ENCODE results near the gene TAS1R3. TPM values are rescaled to one million over a fixed set of nuclear protein-coding genes. Genes with fewer than 3 reads are reported as not detected.

TAS1R3 gene
- total RNA-seq, 4 donors from 2014 or later, result 0.21 to 1.2 (median 0.63) TPM

DNA sequence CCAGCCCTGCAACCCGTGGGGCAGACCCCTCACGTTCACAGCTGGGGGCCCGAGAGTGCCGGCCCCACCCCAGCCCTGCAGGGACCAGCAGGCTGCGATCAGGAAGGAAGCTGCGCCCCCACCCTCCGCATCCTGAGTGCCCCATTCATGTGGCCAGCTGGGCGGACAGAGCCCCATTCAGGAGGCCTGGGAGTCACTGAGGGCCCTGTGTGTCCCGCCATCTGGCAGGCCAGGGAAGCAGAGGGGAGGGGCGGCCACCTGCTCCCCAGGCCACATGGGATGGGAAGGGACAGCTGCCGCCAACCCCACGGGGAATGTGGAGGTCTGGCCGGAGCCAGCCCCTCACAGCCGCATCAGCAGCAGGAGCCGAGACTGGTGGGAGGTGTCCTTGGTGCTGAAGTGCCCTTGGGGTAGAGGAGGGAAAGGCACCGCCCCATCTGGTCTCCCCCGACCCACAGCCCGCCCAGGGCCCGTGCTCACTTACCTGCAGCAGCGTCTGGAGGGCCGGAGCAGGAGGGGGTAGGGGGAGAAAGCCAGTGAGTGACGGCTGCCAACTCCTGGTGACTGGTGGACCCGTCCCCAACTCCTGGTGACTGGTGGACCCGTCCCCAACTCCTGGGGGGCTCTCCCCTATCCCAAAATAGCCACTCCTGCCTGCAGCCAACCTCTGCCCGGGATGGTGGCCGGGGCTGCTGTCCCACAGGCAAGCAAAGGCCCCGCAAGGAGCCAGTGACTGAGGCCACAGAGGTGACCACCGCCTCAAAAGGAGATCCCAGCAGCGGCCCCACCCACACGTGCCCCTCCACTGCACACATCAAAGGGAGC, 32.0 kb upstream of the TAS1R3 start:
- TF ChIP-seq, protein P1, sequence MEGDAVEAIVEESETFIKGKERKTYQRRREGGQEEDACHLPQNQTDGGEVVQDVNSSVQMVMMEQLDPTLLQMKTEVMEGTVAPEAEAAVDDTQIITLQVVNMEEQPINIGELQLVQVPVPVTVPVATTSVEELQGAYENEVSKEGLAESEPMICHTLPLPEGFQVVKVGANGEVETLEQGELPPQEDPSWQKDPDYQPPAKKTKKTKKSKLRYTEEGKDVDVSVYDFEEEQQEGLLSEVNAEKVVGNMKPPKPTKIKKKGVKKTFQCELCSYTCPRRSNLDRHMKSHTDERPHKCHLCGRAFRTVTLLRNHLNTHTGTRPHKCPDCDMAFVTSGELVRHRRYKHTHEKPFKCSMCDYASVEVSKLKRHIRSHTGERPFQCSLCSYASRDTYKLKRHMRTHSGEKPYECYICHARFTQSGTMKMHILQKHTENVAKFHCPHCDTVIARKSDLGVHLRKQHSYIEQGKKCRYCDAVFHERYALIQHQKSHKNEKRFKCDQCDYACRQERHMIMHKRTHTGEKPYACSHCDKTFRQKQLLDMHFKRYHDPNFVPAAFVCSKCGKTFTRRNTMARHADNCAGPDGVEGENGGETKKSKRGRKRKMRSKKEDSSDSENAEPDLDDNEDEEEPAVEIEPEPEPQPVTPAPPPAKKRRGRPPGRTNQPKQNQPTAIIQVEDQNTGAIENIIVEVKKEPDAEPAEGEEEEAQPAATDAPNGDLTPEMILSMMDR (IDR thresholded peaks at IDR 0.05), result no peak
- TF ChIP-seq EP300 (IDR thresholded peaks at IDR 0.05) (no peak), POLR2A (IDR thresholded peaks at IDR 0.05) (no peak)
- Histone ChIP-seq H3K9me3 (no peaks in the 10 kb centered on the region), H3K4me3 (no peak overlapping the region), H3K27me3 (no peaks in the 10 kb centered on the region), H3K4me1 (peaks cover 0 to 16% (median 5%) of the 10 kb centered on the region in 4 donors), H3K36me3 (peaks cover 0 to 57% (median 0%) of the 10 kb centered on the region in 3 donors), H3K27ac (no peak overlapping the region)
- no peak for DNase-seq (ENCODE audit: low spot score in 2 of 2)
- 51 to 68% methylated on average over 21 to 23 of the region's 30 CpGs for WGBS, 2 donors

GRCh38 chr1:1299686-1300351, 31.3 kb upstream of the TAS1R3 start:
- 88 to 89% methylated on average over 15 to 20 of the region's 22 CpGs for WGBS, 2 donors
- peaks cover 0 to 50% (median 0%) of the 10 kb centered on the region in 3 donors for H3K36me3 ChIP-seq
- no peak for DNase-seq (ENCODE audit: low spot score in 2 of 2)

GRCh38 chr1:1300352-1300739, 30.7 kb upstream of the TAS1R3 start:
- WGBS, 2 donors, result 84 to 85% methylated on average over 10 to 12 of the region's 12 CpGs
- no peaks in the 10 kb centered on the region for H3K9me3 ChIP-seq
- TF ChIP-seq, protein P1 (IDR thresholded peaks at IDR 0.05), result no peak
- TF ChIP-seq POLR2A (IDR thresholded peaks at IDR 0.05), result no peak
- TF ChIP-seq EP300 (IDR thresholded peaks at IDR 0.05), result no peak

More at GRCh38 chr1:1299686-1300351, 31.3 kb upstream of the TAS1R3 start:
- peaks cover under 1 to 24% (median 11%) of the 10 kb centered on the region in 4 donors for H3K4me1 ChIP-seq
- no peaks in the 10 kb centered on the region for H3K9me3 ChIP-seq
- no peak for TF ChIP-seq POLR2A (IDR thresholded peaks at IDR 0.05)
- TF ChIP-seq EP300 (IDR thresholded peaks at IDR 0.05), result no peak
- TF ChIP-seq, protein P1 (IDR thresholded peaks at IDR 0.05), result peak in 1 of 5 experiments; percentile 20
- no peak overlapping the region for H3K4me3 ChIP-seq
- H3K27me3 ChIP-seq, result no peaks in the 10 kb centered on the region
- H3K27ac ChIP-seq, result no peak overlapping the region

GRCh38 chr1:1302006-1302430, 29.1 kb upstream of the TAS1R3 start:
- no peaks in the 10 kb centered on the region for H3K27me3 ChIP-seq
- no peak for DNase-seq (ENCODE audit: low spot score in 2 of 2)
- H3K36me3 ChIP-seq, result peaks cover 0 to 28% (median 0%) of the 10 kb centered on the region in 3 donors
- peaks cover 8 to 46% (median 32%) of the 10 kb centered on the region in 4 donors for H3K4me1 ChIP-seq
- WGBS, 2 donors, result 86% methylated on average over 5 to 6 of the region's 9 CpGs
- no peak overlapping the region for H3K27ac ChIP-seq
- no peaks in the 10 kb centered on the region for H3K9me3 ChIP-seq
- no peak overlapping the region for H3K4me3 ChIP-seq
- TF ChIP-seq EP300 (IDR thresholded peaks at IDR 0.05) (no peak), POLR2A (IDR thresholded peaks at IDR 0.05) (no peak)
- TF ChIP-seq, protein P1 (IDR thresholded peaks at IDR 0.05), result peak in 3 of 5 experiments; percentile 7 to 23 (median 21)

More at GRCh38 chr1:1300352-1300739, 30.7 kb upstream of the TAS1R3 start:
- no peak overlapping the region for H3K27ac ChIP-seq
- no peaks in the 10 kb centered on the region for H3K27me3 ChIP-seq
- H3K36me3 ChIP-seq, result peaks cover 0 to 45% (median 0%) of the 10 kb centered on the region in 3 donors
- H3K4me1 ChIP-seq, result peaks cover 5 to 29% (median 15%) of the 10 kb centered on the region in 4 donors
- no peak for DNase-seq (ENCODE audit: low spot score in 2 of 2)
- H3K4me3 ChIP-seq, result no peak overlapping the region
